Femur (tissue), 1 donor: ENCODE measurements around the gene OSGIN1.

Experiments
- DNase-seq: peaks from one replicate; pipeline ENCODE4 v3.0.0-alpha.2; 2017

OSGIN1 gene

DNA sequence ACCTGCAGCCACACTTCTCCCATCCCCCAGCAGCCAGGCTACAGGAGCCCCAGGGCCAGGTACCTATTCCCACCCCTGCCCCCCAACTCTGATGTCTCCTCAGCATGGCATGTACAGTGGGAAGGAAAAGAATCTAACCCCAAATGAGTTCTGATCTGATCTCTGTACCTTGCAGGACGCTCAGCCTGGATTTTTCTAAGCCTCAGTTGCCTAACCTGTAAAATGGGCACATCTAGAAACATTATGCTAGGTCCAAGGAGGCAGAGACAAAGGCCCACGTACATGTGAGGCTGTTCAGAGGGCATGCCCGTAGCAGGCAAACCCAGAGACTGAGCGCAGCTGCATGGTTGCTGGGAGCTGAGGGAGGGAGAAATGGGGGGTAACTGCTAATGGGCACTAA is 54.5 kb downstream of the OSGIN1 start:
- DNase-seq = no peak

DNA sequence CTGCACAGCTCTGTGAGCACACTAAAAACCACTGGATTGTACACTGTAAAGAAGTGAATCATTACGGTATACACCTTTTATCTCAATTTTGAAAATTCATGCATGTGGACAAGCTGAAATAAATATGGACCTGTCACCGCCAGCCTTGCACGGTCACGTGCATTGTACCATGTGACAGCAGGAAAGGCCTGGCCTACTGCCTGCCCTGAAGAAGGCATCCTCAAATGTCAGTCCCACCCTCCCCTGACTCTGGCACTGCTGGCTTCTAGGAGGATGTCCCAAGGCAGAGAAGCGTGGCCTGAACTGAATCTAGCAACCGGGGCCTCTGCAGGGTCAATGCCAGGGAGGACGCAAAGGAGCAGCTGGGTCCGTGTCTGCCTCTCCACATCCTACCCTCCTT is 54.9 kb downstream of the OSGIN1 start:
- DNase-seq = peak; percentile 32

- no peak for DNase-seq
These were observed 56.2 kb downstream of the OSGIN1 start for GRCh38 chr16:84009282-84009681.

- DNase-seq = peak; percentile 54
These were observed 60.9 kb downstream of the OSGIN1 start for GRCh38 chr16:84013787-84014569.

DNA sequence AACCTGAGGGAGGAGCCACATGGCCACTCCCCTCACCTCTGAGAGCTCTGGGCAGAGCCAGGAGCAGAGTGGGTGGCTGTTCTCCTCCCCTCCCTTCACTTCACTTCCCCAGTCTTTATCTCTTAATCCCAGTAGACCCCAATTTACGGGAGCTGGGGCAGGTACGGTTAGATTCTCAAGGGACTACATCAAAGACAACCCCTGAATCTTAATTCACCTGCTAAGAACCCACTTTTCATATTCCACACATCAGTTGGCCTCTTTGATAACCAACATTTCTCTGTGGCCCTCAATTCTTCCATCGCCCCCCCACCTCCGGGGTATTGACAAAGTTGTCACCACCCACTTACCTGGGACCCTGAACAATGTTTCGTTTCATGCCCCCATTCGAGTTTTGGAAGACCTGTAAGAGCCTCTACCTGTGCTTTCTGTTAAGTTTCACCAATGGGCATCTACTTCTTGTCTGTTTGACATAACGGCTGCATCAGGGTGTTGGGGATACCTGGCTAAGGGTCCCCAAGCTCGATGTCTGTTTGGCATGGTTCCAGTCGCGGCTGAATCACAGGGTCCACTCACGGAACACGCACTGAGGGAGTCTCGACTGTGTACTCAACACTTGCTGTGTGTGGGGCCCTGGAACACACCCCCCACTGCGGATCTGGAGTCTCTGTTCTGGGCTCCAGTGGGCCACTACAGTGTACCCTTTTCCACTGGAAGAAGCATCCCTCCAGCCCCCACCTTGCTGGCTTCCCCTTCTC is 61.7 kb downstream of the OSGIN1 start:
- DNase-seq = no peak

GRCh38 chr16:84015399-84015798 is 62.4 kb downstream of the OSGIN1 start:
- no peak for DNase-seq
